DMS53 treated with DMSO at 0.1 percent for 48 hours (cell line): ENCODE measurements around the gene UNC13C.

Experiments used
- DNase-seq: peaks from one replicate; lab custom pipeline; 2025; ENCODE audit not compliant: unreplicated experiment; lab: John Stamatoyannopoulos, UW

Gene UNC13C

GRCh38 chr15:54288049-54288448, 309.8 kb downstream of the UNC13C start:
- no peak for DNase-seq

GRCh38 chr15:54289590-54290136, 311.4 kb downstream of the UNC13C start:
- DNase-seq: no peak

GRCh38 chr15:54298396-54298795, 320.2 kb downstream of the UNC13C start:
- DNase-seq: no peak

- DNase-seq: no peak
Observed at GRCh38 chr15:54304321-54304720, 326.1 kb downstream of the UNC13C start.

GRCh38 chr15:54305138-54305537, 326.9 kb downstream of the UNC13C start:
- DNase-seq: no peak

- DNase-seq: no peak
Observed at GRCh38 chr15:54307252-54307902, 329.1 kb downstream of the UNC13C start.

GRCh38 chr15:54307926-54308325, 329.7 kb downstream of the UNC13C start:
- no peak for DNase-seq

- no peak for DNase-seq
Observed at GRCh38 chr15:54312528-54312927, 334.3 kb downstream of the UNC13C start.

- DNase-seq: no peak
Observed at GRCh38 chr15:54321426-54321825, 343.2 kb downstream of the UNC13C start.

GRCh38 chr15:54322341-54322740, 344.1 kb downstream of the UNC13C start:
- no peak for DNase-seq

GRCh38 chr15:54345301-54345700, 367.1 kb downstream of the UNC13C start:
- DNase-seq: no peak

- no peak for DNase-seq
Observed at GRCh38 chr15:54345827-54346226, 367.6 kb downstream of the UNC13C start.

GRCh38 chr15:54347082-54347827, 369.0 kb downstream of the UNC13C start:
- DNase-seq: no peak

- DNase-seq: no peak
Observed at GRCh38 chr15:54353726-54354125, 375.5 kb downstream of the UNC13C start.

- no peak for DNase-seq
Observed at GRCh38 chr15:54354341-54354740, 376.1 kb downstream of the UNC13C start.

- no peak for DNase-seq
Observed at GRCh38 chr15:54364961-54365360, 386.7 kb downstream of the UNC13C start.

GRCh38 chr15:54373332-54373731, 395.1 kb downstream of the UNC13C start:
- no peak for DNase-seq

GRCh38 chr15:54374184-54374952, 396.1 kb downstream of the UNC13C start:
- DNase-seq: no peak

GRCh38 chr15:54387799-54388198, 409.6 kb downstream of the UNC13C start:
- no peak for DNase-seq

GRCh38 chr15:54388746-54389145, 410.5 kb downstream of the UNC13C start:
- DNase-seq: no peak

GRCh38 chr15:54410481-54410880, 432.2 kb downstream of the UNC13C start:
- DNase-seq: no peak

GRCh38 chr15:54424171-54424570, 445.9 kb downstream of the UNC13C start:
- no peak for DNase-seq
